SK-N-SH (cell line): Measurements from ENCODE around the gene PTPN23.
A peak's percentile ranks its signal among the peaks of the same experiment; 100 is the strongest.

ENCODE experiments used
- CTCF ChIP-seq: fragments of 200-600 bp; sonication (generic); IDR thresholded peaks from 2 replicates; pipeline ENCODE4 v1.6.1; 2017; ENCODE audit warnings: antibody characterized with exemption, mild to moderate bottlenecking, moderate library complexity
- EP300 ChIP-seq, 2 experiments: IDR thresholded peaks; 2 replicates each; pipeline versions ENCODE4 v1.4.0 to v1.6.1; 2012; ENCODE audit warnings: borderline replicate concordance in 1 of 2, low read depth in 1 of 2, low read length in 1 of 2
- FOSL2 ChIP-seq: IDR thresholded peaks from 2 replicates; pipeline ENCODE4 v1.4.0; 2012; ENCODE audit warnings: low read depth, mild to moderate bottlenecking, moderate library complexity, borderline replicate concordance
- FOXM1 ChIP-seq: IDR thresholded peaks from 2 replicates; pipeline ENCODE4 v1.4.0; 2012; ENCODE audit warnings: low read depth, mild to moderate bottlenecking
- GABPA ChIP-seq: IDR thresholded peaks from 2 replicates; pipeline ENCODE4 v1.4.0; 2012; ENCODE audit warnings: low read depth, mild to moderate bottlenecking
- MAX ChIP-seq: IDR thresholded peaks from 2 replicates; pipeline ENCODE4 v1.4.0; 2012; ENCODE audit warnings: low read depth
- MEF2A ChIP-seq: IDR thresholded peaks from 2 replicates; pipeline ENCODE4 v1.4.0; 2012; ENCODE audit warnings: low read depth, borderline replicate concordance
- POLR2AphosphoS5 ChIP-seq: IDR thresholded peaks from 2 replicates; pipeline ENCODE4 v1.6.1; 2012; ENCODE audit warnings: low read depth, low read length
- REST ChIP-seq: IDR thresholded peaks from 2 replicates; pipeline ENCODE4 v1.6.1; 2012; ENCODE audit warnings: mild to moderate bottlenecking, low read depth, low read length, moderate library complexity
- RFX5 ChIP-seq: IDR thresholded peaks from 2 replicates; pipeline ENCODE4 v1.6.1; 2012; ENCODE audit warnings: mild to moderate bottlenecking, improper control_type of control experiment, low read length
- SMC3 ChIP-seq: IDR thresholded peaks from 2 replicates; pipeline ENCODE4 v1.6.1; 2012; ENCODE audit warnings: low read depth, low read length, improper control_type of control experiment
- ZBTB33 ChIP-seq: IDR thresholded peaks from 2 replicates; pipeline ENCODE4 v1.4.0; 2012; ENCODE audit warnings: low read depth, borderline replicate concordance

DNA sequence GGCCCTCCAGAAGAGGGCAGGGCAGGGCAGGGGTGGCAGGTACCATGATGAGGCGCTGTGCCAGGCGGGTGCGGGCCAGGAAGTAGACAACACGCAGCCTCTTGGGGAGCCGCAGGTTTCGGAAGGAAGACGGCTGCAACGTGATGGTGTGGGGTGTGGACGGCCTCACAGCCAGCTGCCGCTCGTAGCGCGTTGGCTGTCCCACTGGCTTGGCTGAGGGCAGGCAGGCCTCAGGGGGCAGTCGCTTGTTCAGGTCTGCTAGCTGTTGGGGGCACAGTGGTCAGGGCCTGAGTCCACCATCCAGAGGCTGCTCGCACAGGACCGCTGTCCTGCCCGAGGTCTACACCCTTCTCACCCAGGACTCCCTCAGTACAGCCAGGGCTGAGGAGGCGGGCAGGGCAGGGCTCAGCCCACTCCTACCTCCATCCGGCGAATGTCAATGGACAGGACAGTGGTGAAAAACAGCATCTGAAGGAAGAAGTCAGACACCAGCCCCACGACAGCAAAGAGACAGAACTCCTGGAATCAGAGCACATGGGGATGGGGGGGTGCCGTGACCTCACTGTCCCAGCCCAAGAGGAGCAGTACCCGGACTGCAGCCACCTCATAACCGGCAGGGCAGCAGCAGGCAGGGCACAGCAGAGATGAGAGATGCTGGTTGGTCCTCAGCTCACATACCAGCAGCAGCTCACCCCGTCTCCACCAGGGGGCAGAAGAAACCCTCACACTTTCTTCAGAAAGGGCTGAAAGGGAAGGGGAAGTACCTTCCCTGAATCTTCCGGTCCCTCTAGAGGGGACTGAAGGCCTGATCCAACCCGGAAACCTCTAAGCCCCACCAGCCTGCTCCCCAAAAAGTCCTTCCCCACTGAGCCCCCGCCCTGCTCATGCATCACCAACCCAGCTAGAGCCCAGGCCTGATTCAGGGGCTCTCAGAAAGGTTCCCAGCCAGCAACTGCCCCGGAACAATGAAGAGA is 40.0 kb downstream of the PTPN23 start:
- TF ChIP-seq MAX (no peak), REST (no peak), GABPA (peak; percentile 69), SMC3 (peak; percentile 76), CTCF (peak; percentile 89), MEF2A (no peak), FOXM1 (no peak), RFX5 (no peak), EP300 (IDR thresholded peaks at IDR 0.05; ENCODE audit: borderline replicate concordance in 1 of 2, low read depth in 1 of 2, low read length in 1 of 2) (no peak), POLR2AphosphoS5 (peak; percentile 36; the same call in 1 of the 2 replicates), FOSL2 (no peak), ZBTB33 (no peak)
